ENCODE measurements around the gene KAT8.

DNA sequence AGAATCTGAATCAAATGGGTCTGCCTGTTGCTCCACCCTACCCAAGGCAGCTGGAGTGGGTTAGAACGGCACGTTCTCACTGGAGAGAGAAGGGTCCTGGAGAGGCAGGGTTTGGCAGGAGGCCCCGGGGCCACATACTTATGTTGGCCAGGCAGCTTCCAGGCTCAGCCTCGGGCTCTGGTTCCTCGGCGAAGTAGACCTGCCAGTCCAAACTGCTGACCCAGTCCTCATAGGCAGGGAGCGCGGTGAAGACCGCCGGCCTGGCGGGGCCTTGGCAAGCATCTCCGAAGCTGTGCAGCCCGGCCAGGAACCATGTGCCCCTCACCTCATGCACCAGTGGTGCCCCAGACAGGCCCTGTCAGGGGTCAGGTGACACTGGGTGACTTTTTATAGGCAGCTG, 33.5 kb upstream of the KAT8 start:
- no peak for TF ChIP-seq CTCF (IDR thresholded peaks at IDR 0.05)
- no peak for TF ChIP-seq POLR2A (IDR thresholded peaks at IDR 0.05)

Measured in uterus (tissue), 2 donors.